Upper lobe of left lung (tissue), 6 donors: Measurements from ENCODE around the gene LHB. TPM values are rescaled to one million over a fixed set of nuclear protein-coding genes. Genes with fewer than 3 reads are reported as not detected.

Experiments used
- ATAC-seq, 2 donors: fragments of 200-7000 bp; cut with Tn5 transposase; one replicate each; pipeline ENCODE4 v1.9.1; 2022; ENCODE audit warnings: mild to moderate bottlenecking in 2 of 2, moderate library complexity in 2 of 2; ENCODE audit not compliant: low FRiP score in 2 of 2
- DNase-seq, 2 donors: peaks; one replicate each; pipeline ENCODE4 v3.0.0-alpha.2; 2019 to 2020
- H3K27ac ChIP-seq, 4 donors: fragments of 200-600 bp; sonication (generic); one replicate each; pipeline ENCODE4 v1.5.1; 2016 to 2019
- H3K27me3 ChIP-seq, 4 donors: fragments of 200-600 bp; sonication (generic); one replicate each; pipeline ENCODE4 v1.5.1; 2017 to 2019
- H3K36me3 ChIP-seq, 4 donors: fragments of 200-600 bp; sonication (generic); one replicate each; pipeline ENCODE4 v1.5.1; 2016 to 2019
- H3K4me1 ChIP-seq, 4 donors: fragments of 200-600 bp; sonication (generic); one replicate each; pipeline ENCODE4 v1.5.1; 2018 to 2019
- H3K4me3 ChIP-seq, 4 donors: fragments of 200-600 bp; sonication (generic); one replicate each; pipeline ENCODE4 v1.5.1; 2017 to 2019; ENCODE audit warnings: mild to moderate bottlenecking in 2 of 4, moderate library complexity in 1 of 4
- H3K9me3 ChIP-seq, 4 donors: fragments of 200-600 bp; sonication (generic); one replicate each; pipeline ENCODE4 v1.5.1; 2018 to 2019
- CTCF ChIP-seq, 6 experiments: fragments of 450-650 bp in 4 of 6; fragments of 200-600 bp in 2 of 6; sonication (generic) in 2 of 6; IDR thresholded peaks; one replicate each; pipeline ENCODE4 v1.5.1; 2016 to 2019; ENCODE audit warnings: antibody characterized with exemption in 6 of 6
- EP300 ChIP-seq, 4 donors: sonication (generic); formaldehyde crosslinking; IDR thresholded peaks; one replicate each; pipeline ENCODE4 v1.5.1; 2017; ENCODE audit warnings: antibody characterized with exemption in 4 of 4, control low read depth in 2 of 4
- POLR2A ChIP-seq, 4 donors: fragments of 450-650 bp; IDR thresholded peaks; one replicate each; pipeline ENCODE4 v1.5.1; 2016 to 2017; ENCODE audit warnings: antibody characterized with exemption in 4 of 4, mild to moderate bottlenecking in 2 of 4
- POLR2AphosphoS5 ChIP-seq, 2 donors: sonication (generic); formaldehyde crosslinking; IDR thresholded peaks; one replicate each; pipeline ENCODE4 v1.5.1; 2017; ENCODE audit warnings: antibody characterized with exemption in 2 of 2
- WGBS, 2 donors: methylation state at CpG; one replicate each; pipeline ENCODE4 v1.1.5; 2017 to 2018; 5-methylcytosine and 5-hydroxymethylcytosine counted together
- total RNA-seq, 6 donors: library from RNA; depleted of rRNA in 4 of 6; stranded (reverse); fragments of >200 nt in 4 of 6; gene quantifications; one replicate each; pipeline versions ENCODE4 v1.1.0 to v1.2.1, GENCODE V29; 2016 to 2021
- donor health status: DM: no; HTN: no; CAD: no; lungs with moderate emphysema.
- donor health status: DM: no; HTN: yes; CAD: no; lungs with severe emphysema.

The LHB gene
- total RNA-seq, 6 donors from 2014 or later: 0.77 TPM; not detected in 5

DNA sequence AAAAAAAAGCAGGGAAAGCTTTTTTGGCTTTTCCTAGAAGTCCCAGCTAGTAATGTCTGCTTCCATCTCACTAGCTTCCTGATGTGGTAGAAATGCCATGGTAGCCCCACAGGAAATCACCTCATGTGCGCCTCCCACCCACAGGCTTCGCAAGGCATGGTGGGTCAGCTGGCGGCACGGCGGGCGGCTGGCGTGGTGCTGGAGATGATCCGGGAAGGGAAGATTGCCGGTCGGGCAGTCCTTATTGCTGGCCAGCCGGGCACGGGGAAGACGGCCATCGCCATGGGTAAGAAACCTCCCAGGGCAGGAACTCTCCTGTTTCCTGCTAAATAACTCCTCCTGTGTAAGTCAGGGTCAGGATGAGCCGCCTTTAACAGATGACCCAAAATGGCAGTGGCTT, 12.8 kb downstream of the LHB start:
- no peaks in the 10 kb centered on the region for H3K27me3 ChIP-seq
- no peak for TF ChIP-seq POLR2AphosphoS5 (IDR thresholded peaks at IDR 0.05)
- TF ChIP-seq EP300 (IDR thresholded peaks at IDR 0.05): no peak
- TF ChIP-seq CTCF (IDR thresholded peaks at IDR 0.05): no peak
- no peak for TF ChIP-seq POLR2A (IDR thresholded peaks at IDR 0.05)
- ATAC-seq (no peak), DNase-seq (peak in 1 of 2 donors; percentile 66)
- 97 to 98% methylated on average over 15 of the region's 15 CpGs for WGBS, 2 donors
- no peak overlapping the region for H3K27ac ChIP-seq
- no peaks in the 10 kb centered on the region for H3K9me3 ChIP-seq
- no peak overlapping the region for H3K4me3 ChIP-seq
- H3K4me1 ChIP-seq: no peaks in the 10 kb centered on the region
- H3K36me3 ChIP-seq: peaks cover 22 to 76% (median 41%) of the 10 kb centered on the region in 4 donors

GRCh38 chr19:48999481-49000325, 17.2 kb downstream of the LHB start:
- WGBS, 2 donors: 56 to 63% methylated on average over 14 to 16 of the region's 16 CpGs
- Histone ChIP-seq H3K36me3 (peaks cover 0 to 34% (median 12%) of the 10 kb centered on the region in 4 donors), H3K4me1 (peaks cover 3 to 7% (median 4%) of the 10 kb centered on the region in 4 donors), H3K4me3 (no peak overlapping the region), H3K27ac (no peak overlapping the region), H3K27me3 (no peaks in the 10 kb centered on the region), H3K9me3 (no peaks in the 10 kb centered on the region)
- TF ChIP-seq POLR2AphosphoS5 (IDR thresholded peaks at IDR 0.05) (no peak), CTCF (IDR thresholded peaks at IDR 0.05) (peak; percentile 19 to 55 (median 41)), POLR2A (IDR thresholded peaks at IDR 0.05) (no peak)
- DNase-seq: peak in 1 of 2 donors; percentile 46
- ATAC-seq: peak; percentile 55 to 84

GRCh38 chr19:48997972-48998371, 18.9 kb downstream of the LHB start:
- no peak for ATAC-seq
- H3K9me3 ChIP-seq: no peaks in the 10 kb centered on the region

DNA sequence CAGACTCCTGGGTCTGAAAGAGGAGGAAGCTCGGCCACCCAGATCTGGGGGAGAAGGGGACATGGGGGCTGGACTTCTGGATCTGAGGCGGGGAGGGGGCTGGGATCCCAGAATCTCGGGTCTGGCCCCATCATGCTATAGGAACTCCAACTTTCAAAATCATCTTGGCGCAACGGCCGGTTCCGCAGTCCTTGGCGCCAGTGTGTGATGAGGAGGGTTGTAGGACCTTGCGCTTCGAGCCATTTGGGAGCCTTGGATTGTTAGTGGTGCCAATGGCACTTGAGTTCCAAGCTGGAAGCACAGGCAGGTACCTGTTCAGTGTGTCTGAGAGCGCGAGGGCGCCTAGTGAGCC, 22.9 kb downstream of the LHB start:
- TF ChIP-seq POLR2A (IDR thresholded peaks at IDR 0.05) (no peak), CTCF (IDR thresholded peaks at IDR 0.05) (no peak), POLR2AphosphoS5 (IDR thresholded peaks at IDR 0.05) (no peak), EP300 (IDR thresholded peaks at IDR 0.05) (no peak)
- ATAC-seq (no peak), DNase-seq (no peak)
- Histone ChIP-seq H3K27ac (peak overlapping the region; percentile 84 to 98 (median 95)), H3K9me3 (no peaks in the 10 kb centered on the region), H3K27me3 (no peaks in the 10 kb centered on the region), H3K4me3 (peak overlapping the region; percentile 33 to 84 (median 56)), H3K4me1 (peaks cover 24 to 43% (median 34%) of the 10 kb centered on the region in 4 donors), H3K36me3 (peaks cover 0 to 18% (median 6%) of the 10 kb centered on the region in 4 donors)
- WGBS, 2 donors: 0% methylated on average over 5 to 13 of the region's 13 CpGs

More at GRCh38 chr19:48997972-48998371, 18.9 kb downstream of the LHB start:
- Histone ChIP-seq H3K27me3 (no peaks in the 10 kb centered on the region), H3K27ac (no peak overlapping the region), H3K4me3 (no peak overlapping the region), H3K4me1 (peaks cover 10 to 14% (median 12%) of the 10 kb centered on the region in 4 donors), H3K36me3 (peaks cover 0 to 17% (median 3%) of the 10 kb centered on the region in 4 donors)
- DNase-seq: peak in 1 of 2 donors; percentile 33
- TF ChIP-seq EP300 (IDR thresholded peaks at IDR 0.05): no peak
- no peak for TF ChIP-seq POLR2AphosphoS5 (IDR thresholded peaks at IDR 0.05)
- TF ChIP-seq POLR2A (IDR thresholded peaks at IDR 0.05): no peak
- peak in 5 of 6 experiments; percentile 14 to 30 (median 28) for TF ChIP-seq CTCF (IDR thresholded peaks at IDR 0.05)
- WGBS, 2 donors: 61 to 81% methylated on average over 4 to 5 of the region's 5 CpGs
